GM19438 (cell line): ENCODE results near the gene FUT7.
"Not testable (repeated sequence)": the region's sequence is repeated elsewhere in the genome, so short reads cannot be mapped to it uniquely, and the experiment has no call there.

ENCODE experiments used
- ATAC-seq: cut with Tn5 transposase; IDR thresholded peaks from one replicate; pipeline ENCODE4 v1.9.1; 2021; ENCODE audit warnings: low read depth; ENCODE audit not compliant: unreplicated experiment

Gene FUT7

DNA sequence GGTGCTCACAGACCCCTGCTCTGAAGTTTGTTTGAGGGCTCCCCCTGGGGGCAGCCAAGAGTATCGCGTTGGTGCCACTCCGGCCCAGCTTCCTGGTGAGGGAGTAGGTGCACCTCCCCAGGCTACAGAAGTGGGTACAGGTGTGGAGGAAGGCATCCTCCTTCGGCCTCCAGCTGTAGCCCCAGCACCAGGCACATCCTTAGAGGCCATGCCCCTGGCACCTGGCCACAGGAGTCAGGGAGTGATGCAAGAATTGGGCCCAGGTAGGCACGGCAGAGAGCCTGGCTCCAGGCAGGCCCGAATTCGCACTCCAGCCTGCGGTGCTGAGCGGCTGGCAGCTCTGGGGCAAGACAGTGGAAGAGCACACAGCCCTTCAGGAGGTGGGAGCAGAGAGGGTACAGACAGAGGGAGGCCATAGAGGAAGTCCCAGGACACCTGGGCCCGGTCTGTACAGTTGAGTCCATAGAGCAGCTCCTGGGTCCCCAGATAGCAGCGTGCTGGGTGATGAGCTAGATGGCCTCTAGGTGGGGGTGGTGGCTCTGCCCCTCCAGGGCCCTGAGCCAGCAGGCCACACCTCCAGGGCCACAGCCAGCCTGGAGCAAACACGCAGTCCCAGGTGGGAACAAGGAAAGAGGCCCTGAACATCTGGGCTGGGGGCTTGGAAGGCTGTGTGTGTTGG is 36.1 kb upstream of the FUT7 start:
- peak; percentile 39 for ATAC-seq

DNA sequence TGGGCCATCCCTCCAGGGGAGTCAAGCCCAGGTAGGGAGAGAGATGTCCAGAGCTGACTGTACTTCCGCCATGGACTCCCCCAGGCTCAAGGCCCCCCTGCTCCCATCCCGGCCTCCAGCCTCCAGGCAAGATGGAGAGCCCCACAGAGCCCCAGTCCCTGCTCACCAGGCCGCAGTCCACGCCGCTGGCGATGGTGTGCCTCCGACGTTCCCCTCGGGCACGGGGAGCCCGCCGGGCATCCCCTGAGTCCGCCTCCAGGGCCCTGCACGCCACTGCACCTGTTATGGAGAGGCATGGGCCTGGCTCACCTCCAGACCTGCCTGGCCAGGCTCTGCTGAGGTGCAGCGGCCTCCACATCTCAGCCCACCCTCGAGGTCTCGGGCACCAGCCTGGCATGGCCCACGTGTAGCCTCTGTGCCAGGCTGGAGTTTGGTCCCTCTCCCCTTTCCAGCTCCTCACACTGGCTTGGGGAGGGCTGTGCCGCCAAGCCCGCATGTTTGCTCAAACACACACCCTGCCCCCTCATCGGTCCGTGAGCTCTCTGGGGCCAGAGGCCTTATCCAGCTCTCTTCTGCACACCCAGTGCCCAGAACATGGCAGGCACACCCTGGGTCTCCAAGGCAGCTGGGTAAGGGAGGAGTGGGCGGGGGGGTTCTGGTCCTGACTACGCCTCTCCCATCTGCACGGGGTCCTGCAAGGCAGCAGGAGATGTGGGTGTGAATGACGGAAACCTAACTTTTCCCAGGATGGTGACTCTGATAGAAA is 34.4 kb upstream of the FUT7 start:
- no peak for ATAC-seq

DNA sequence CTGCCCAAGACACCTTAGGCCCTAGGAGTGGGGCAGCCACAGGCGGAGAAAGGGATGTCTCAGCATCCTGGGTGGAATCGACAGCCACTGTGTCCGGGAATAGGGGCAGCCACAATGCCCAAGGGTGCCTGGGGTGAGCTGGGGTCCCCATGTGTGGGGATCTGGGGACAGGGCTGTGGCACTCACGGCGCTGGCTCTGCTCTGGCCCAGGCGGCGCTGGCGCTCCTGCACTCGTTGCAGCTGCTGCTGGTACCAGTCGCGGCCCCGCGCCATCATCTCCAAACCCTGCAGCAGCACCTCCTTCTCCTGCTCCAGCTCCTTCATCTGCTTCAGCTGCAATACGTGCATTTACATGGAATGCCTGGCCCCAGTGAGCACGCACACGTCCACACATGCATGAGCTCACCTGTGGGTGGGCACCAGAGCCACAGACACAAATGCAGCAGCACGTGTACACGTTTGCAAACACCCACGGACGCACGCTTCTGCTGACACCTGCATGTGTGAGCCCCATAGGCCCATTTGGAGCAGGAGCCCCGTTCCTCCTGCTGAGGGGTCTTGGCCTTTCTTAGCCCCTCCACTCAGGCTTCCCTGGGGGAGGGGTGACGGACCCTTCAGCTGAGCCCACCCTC is 33.6 kb upstream of the FUT7 start:
- no peak for ATAC-seq

DNA sequence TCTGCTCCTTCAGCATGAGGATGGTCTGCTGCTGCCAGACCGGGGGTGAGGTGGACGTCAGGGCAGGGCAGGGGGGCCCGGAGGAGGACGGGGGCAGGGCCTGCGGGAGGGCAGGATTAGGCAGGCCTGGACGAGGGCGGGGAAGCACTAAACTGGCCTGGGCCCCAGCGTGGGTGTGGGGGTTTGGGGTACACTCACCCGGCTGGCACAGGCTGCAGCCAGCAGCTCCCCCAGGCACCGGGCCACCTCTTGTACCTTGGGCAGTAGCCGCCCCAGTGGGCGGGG is 32.9 kb upstream of the FUT7 start:
- ATAC-seq, result no peak

DNA sequence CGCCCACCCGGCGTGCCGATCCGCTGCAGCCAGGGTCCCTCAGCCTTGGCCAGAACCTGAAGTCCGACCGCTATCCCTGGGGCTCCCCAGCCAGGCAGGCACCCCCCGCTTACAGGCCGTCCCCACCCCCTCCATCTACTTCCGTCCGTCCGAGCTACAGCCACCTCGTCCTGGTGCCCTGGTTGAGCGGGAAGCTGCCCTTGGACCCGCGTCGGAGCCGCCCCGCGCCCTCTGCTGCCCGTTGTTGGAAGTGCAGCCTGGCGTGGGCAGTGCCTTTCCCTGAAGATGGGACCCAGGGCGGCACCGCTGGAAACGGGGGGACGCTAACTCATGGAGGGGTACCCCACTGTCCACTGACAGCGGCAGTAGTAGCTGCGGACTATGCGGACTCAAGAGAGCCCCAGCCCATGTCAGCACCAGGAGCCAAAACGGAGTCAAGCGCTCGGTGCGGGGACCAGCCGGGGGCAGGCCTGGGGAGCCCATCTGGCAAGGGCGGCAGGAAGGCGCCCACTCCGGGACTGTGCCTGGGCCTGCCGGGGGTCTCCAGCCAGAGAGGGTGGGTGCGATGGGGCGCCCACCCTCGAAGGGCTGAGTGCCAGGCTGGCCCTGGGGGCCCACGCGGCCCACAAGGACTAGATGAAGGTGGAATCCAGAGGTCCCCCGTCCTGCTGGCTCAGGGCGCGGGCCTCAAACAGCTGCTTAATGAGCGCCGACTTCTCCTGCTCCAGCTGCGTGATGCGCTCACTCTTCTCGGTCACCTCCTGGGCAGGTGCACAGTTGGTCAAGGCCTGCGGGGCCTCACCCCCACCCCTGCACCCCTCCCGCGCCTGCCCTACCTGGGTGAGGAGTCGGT is 32.4 kb upstream of the FUT7 start:
- ATAC-seq, result no peak

DNA sequence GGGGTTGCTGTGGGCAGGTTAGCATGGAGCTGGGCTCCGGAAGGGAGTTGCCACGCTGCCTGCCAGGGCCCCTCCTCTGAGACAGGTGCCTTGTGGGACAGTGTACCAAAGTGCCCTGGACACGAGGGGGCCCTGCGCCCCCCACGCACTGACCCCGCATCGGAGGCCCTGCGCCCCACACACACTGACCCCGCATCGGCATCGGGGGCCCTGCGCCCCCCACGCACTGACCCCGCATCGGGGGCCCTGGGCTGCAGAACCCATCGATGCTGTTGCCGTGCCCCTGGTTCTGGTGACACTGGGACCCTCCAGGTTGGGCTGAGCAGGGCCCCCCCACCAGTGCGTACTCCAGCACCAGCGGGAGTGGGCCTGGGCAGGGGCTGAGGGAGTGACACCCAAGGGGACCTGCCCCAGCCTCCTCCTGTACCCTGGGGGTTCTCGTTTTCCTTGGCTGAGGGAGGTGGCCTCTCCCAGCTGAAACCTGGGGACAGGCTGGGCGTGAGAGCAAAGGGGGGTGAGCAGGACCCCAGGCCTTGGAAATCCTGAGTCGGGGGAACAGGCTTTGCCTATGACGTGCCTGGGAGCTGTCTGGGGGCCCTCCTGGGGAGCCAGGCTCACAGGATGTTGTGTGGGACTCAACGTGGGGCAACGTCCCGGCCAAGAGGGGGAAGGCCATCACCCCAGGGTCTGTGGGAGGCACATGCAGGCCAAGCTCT is 31.6 kb upstream of the FUT7 start:
- ATAC-seq, result no peak

DNA sequence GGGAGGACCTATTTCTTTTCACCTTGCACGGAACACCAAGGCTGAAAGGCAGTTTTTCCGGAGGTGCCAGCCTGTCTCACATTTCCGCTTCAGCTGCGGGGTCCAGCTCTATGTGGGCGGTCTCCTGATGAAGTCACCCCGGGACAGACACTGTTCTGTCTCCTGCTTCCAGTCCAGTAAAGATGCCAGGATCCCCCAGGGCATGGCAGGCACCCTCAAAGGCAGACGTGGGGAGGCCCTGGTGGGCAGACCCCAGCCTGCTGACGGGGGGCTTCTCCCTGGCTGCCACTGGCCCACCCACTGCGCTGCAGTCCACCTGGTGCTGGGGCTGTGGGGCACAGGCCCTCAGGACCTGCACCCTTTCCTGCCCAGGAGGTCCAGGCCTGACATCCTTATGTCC is 30.9 kb upstream of the FUT7 start:
- not testable (repeated sequence) for ATAC-seq

DNA sequence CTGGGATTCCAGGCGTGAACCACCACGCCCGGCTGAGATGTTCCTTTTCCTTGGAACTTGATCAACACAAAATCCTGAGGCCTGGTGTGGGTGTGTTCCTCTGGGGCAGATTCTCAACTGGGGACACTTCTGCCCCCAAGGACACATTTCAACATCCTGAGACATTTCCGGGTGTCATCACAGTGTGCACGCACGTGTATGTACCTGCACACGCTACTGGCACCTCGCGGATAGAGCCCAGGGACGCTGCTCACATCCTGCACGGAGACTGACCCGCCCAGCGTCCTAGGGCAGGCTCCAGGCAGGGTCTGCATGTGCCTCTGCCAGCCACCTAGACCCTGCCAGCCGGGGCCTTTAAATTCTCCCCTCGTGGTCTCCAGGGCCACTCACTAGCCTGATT is 30.5 kb upstream of the FUT7 start:
- ATAC-seq, result no peak

DNA sequence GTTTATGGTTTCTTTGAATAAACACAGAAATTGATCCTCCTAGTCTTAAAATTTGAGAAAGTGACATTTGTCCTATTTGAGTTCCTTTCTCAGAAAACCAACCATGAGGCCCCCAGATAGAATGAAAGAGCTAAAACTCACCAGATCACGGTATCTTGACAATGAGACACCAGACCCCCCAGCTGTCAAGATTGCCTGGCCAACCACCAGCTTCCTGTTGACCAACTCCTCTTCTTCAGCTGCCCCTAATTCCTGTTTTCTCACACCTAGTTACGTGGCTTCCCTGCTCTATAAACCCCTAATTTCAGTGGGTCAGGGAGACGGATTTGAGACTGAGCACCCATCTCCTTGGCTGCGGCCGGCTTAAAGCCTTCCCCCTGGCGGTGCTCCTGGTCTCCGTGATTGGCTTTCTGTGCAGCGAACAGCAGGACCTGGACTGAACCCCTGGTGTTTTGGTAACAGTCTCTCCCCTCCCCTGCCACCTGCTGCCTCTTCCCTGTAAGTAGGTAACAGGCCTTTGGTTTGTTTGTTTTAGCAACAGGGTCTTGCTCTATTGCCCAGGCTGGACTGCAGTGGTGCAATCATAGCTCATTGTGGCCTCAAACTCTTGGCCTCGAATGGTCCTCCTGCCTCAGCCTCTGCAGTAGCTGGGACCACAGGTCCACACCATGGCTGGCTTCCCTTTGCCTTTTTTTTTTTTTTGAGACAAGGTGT is 26.8 kb upstream of the FUT7 start:
- no peak for ATAC-seq

DNA sequence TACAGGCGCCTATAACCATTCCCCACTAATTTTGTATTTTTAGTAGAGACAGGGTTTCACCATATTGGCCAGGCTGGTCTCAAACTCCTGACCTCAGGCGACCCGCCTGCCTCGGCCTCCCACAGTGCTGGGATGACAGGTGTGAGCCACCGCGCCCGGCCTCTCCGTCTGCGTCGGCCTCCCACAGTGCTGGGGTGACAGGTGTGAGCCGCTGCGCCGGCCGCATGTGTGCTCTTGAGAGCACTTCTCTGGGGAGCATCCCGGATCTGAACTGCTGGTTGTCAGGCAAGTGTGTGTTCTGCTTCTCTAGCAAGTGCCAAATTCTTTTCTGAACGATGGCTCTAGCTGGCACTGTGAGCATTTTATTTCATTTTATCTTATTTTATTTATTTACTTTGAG is 25.7 kb upstream of the FUT7 start:
- ATAC-seq, result no peak

DNA sequence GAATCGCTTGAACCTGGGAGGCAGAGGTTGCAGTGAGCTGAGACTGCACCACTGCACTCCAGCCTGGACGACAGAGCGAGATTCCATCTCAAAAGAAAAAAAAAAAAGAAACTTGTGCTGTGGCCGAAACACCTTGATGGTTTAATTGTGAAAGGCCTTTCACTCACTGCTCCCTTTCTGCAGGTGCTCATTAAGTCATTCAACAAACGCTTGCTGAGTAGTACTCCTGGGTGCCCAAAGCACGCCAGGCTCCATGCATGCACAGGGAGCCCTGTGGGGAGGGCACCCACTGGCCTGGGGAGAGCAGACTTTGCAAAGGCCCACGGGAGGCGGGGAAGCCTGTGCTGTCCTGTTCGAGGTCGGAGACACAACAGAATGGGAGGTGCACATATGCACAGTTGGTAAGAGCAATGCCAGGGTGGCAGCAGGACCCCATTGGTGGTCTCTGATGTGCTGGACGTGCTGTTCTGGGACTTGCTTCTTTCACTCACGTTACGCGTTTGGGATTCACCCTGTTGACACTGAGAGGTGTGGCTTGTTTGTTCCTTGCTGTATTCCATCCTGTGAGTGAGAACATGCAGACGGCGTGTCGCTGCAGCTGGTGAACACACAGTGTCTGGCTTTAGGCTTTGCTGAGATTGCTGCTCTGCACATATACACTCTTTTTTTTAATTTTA is 25.0 kb upstream of the FUT7 start:
- ATAC-seq, result no peak

DNA sequence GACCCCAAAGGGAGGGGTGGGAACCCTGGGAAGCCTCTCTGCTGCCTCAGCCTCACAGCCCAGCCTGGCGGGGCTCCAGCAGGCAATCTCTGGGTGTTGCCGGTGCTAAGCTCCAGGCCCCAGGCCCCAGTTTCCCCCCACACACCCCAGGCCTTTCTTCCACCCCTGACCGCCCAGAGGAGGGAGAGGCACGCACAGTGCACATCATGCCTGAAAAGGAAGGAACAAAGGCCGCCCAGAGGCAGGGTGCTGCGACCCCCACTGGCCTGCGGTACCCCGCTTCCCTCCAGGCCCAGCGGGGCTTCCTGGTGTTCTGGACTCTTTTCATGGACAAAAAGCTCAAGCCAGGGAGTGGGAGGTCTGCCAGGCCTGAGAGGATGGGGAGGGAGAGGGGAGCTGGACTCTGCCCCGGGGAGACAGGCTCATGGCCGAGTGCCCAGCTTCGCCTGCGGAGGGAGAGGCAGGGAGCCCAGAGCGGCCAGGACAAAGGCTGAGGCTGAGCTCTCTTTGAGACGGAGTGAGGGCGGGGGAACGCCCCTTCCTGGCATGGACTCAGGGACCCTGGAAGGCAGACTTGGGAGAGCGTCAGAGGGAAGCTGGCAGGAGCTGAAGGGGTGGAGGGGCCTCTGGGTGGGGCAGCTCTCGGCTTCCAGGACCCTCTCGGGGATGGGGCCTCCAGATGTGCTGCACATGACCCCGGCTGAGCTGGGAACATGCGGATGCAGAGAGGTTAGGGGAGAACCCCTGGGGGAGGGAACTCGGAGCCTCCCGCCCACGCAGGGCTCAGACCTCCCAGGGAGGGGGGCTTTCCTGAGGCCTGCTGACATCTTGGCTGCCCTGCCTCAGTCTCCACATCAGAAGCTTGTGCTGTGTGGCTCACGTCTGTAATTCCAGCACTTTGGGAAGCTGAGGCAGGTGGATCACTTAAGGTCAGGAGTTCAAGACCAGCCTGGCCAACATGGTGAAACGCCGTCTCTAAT is 23.8 kb upstream of the FUT7 start:
- no peak for ATAC-seq

DNA sequence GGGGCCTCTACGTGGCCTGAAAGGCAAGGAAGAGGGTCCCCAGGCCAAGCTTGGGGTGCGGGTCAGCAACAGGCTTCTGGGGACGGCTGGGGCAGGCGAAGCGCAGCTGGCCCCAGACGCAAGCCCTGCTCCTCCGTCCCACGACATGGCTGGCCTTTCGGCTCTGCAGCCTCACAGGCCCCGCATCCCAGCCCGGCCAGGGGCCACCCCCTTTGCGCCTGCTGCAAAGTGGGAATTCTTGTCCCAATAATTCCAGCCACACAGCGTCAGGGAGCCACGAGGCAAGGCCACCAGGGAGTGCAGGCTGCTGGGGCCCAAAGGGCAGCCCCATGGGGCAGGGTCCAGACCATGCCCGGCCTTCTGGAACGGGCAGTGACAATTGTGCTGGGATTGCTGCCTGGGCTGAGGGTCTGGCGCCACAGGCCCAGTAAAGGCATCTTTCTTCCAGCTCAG is 23.1 kb upstream of the FUT7 start:
- no peak for ATAC-seq

DNA sequence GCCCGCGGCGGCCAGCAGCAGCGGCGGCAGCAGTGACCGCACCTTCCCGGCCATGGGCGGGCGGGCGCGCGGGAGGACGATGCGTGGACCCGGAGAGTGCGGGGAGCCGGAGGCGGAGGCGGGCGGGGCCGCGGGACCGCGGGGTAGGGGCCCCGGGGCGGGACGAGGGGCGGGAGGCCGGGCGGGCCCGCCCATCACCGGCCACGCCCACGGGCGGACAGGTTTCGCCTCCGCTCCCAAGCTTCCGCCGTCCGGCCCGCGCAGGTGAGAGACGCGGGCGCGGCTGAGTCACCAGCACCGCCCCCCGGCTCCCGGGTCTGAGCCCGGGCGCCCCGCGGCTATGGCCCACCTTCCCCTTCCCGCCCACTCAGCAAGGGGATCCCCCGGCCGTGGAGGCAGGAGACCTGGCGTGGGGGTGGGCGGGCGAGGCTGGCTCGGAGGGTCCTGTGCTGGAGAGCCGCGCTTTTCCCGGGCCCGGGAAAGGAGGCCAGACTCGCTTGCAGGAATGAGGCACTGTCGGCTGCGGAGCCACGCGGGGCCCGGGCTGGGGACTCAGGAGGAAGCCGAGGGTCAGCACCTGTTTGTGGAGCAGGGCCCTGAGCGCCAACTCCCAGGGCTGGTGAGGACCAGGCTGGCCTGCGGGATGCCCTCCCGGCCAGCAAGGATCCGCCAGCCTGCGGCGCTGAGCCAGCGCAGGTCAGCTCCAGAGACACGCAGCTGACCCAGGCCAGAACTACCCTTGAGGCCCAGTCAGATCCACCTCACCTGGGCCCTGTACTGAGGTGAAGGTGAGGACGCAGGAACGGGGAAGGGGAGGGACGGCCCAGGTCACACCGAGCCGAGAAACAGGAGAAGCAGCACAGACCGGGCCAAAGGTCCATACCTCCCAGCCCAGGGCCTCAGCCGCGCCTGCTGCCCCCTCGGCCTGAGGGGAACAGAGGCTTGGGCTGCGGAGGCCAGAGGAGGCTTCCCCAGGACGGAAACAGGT is 22.4 kb upstream of the FUT7 start, which contains the start of gene ENTPD2:
TSS of gene ENTPD2 (minus strand) at position 118 of the 988 bp plus-strand sequence. CDS start at position 54, 64 bp downstream.
- ATAC-seq, result no peak

DNA sequence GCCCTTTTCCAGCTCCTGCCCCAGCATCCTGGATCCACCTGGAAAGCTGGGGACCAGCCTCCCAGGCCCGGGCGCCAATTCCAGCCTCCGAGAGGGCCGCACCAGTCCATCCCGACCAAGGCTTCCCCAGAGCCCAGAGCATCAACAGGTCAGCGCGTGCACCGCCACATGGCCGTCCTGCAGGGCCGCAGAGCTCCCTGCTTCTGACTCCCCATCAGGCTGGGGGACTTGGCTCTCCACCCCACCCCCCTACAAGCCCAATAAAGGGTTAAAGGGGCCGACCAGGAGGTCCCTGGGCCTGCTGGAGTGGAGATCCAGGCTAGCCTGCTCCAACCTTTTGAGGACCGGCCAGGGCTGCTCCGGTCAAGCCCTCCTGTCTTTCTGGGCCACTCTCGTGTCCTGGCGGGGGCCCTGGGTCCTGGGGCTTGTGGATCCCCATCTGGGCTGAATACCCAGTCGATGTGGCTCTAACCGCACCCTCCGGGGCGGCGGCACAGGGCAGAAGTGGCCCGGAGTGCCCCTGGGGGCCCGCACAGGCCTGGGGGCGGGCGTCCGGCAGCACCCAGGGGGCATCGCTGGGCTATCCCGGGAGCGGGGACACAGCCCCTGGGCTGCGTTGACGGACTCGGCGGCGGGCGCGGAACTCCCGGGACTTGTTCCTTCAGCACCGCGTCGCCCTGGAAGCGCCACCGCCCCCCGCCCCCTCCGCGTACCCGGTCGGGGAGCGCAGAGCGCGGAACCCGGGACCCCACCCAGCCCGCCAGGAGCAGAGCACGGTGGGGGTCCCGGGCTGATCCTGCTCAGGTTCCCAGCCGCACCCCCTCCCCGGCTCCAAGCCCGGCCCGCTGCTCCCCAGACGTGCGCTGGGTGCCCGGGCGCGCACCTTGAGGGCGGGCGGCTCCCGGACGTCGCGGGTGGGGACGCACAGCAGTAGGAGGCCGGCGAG is 21.4 kb upstream of the FUT7 start:
- ATAC-seq, result no peak

DNA sequence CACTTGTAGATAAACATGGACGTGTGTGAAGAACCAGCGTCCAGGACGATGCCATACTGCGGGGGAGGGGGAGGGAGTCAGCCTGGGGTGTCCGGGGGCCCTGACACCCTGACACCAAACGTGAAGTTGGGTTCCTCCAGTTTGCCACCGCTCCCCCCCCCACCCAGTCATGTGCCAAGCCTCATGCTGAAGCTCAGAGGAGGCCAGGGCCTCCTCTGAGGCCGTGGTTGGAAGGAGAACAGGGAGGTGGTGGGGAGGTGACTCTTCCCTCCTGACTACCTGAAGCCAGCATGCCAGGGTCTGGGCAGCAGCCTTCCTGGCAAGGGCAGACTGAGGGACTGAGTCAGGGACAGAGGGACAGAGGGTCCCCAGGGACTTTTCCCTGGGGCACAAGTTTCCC is 20.4 kb upstream of the FUT7 start:
- ATAC-seq, result no peak
